ENCODE measurements around the gene TUFT1.

- no peak for TF ChIP-seq CTCF (IDR thresholded peaks at IDR 0.05)
- no peak for TF ChIP-seq POLR2AphosphoS5 (IDR thresholded peaks at IDR 0.05)
These were observed 22.6 kb downstream of the TUFT1 start for GRCh38 chr1:151562661-151563060.
